GM12878 (cell line): ENCODE data around the gene SLFN13. TPM values are rescaled to one million over a fixed set of nuclear protein-coding genes. Genes with fewer than 3 reads are reported as not detected.

Experiments used
- ATAC-seq: fragments of 200-7000 bp; cut with Tn5 transposase; 3 replicates; pipeline ENCODE4 v1.9.1; 2020; ENCODE audit warnings: mild to moderate bottlenecking, moderate library complexity
- BruUV-seq: library from RNA; stranded (reverse); fragments of 400-500 nt; replicated peaks from 2 replicates; lab custom pipeline; 2021; lab: Mats Ljungman, UMichigan
- CTCF ChIA-PET: fragments of 300-600 bp; sonication (Branson Sonifier 250); formaldehyde crosslinking; extraction: SDS; loops from one replicate; lab custom pipeline; 2021; ENCODE audit warnings: inconsistent platforms; lab: Yijun Ruan, JAX
- POLR2A ChIA-PET: fragments of 350-600 bp; formaldehyde crosslinking; extraction: SDS; loops from one replicate; lab custom pipeline; 2021; ENCODE audit warnings: inconsistent platforms; lab: Charles Lee
- RAD21 ChIA-PET: fragments of 300-600 bp; sonication (Branson Sonifier 250); formaldehyde crosslinking; loops from one replicate; lab custom pipeline; 2023; ENCODE audit warnings: antibody characterized with exemption; ENCODE audit not compliant: unreplicated experiment; lab: Charles Lee
- SMC1A ChIA-PET: fragments of 300-600 bp; sonication (Branson Sonifier 250); formaldehyde crosslinking; loops from one replicate; lab custom pipeline; 2023; ENCODE audit not compliant: unreplicated experiment, uncharacterized antibody; lab: Charles Lee
- DNase-seq: peaks from one replicate; pipeline ENCODE4 v3.0.0-alpha.2; 2011; ENCODE audit warnings: low read depth, low spot score
- FAIRE-seq: peaks from 3 replicates; lab custom pipeline; 2011; peaks lifted over from hg19 to GRCh38; lab: Jason Lieb, UNC
- H2AFZ ChIP-seq: 2 replicates; pipeline ENCODE4 v1.6.0; 2011; ENCODE audit warnings: low read depth, low read length, control low read depth; ENCODE audit not compliant: control insufficient read depth
- H3K27ac ChIP-seq: 2 replicates; pipeline ENCODE4 v1.5.1; 2011; ENCODE audit warnings: control low read depth; ENCODE audit not compliant: control insufficient read depth, insufficient read depth
- H3K27me3 ChIP-seq, 2 experiments: replicated peaks in 1 of 2; 2 replicates each; pipeline versions ENCODE4 v1.6.0 to v1.6.1; 2011; ENCODE audit warnings: low read length in 1 of 2; ENCODE audit not compliant: control insufficient read depth in 2 of 2, insufficient read depth in 2 of 2
- H3K36me3 ChIP-seq, 2 experiments: 2 replicates each; pipeline ENCODE4 v1.5.1; 2011; ENCODE audit warnings: low read length in 1 of 2; ENCODE audit not compliant: control insufficient read depth in 2 of 2, insufficient read depth in 2 of 2
- H3K4me1 ChIP-seq: 2 replicates; pipeline ENCODE4 v1.6.1; 2011; ENCODE audit warnings: mild to moderate bottlenecking, low read length, moderate library complexity, mixed read lengths; ENCODE audit not compliant: control insufficient read depth, insufficient read depth
- H3K4me2 ChIP-seq: 2 replicates; pipeline ENCODE4 v1.6.0; 2011; ENCODE audit warnings: control low read depth; ENCODE audit not compliant: control insufficient read depth, insufficient read depth
- H3K4me3 ChIP-seq: fragments of 200-600 bp; sonication (generic); 2 replicates; pipeline ENCODE4 v1.5.1; 2016
- H3K79me2 ChIP-seq: 2 replicates; pipeline ENCODE4 v1.6.0; 2011; ENCODE audit warnings: low read length; ENCODE audit not compliant: control insufficient read depth, insufficient read depth
- H3K9ac ChIP-seq: 2 replicates; pipeline ENCODE4 v1.8.0; 2011; ENCODE audit warnings: low read length, control low read depth, mixed read lengths; ENCODE audit not compliant: control insufficient read depth, insufficient read depth
- H3K9me3 ChIP-seq: replicated peaks from 3 replicates; pipeline ENCODE4 v1.5.1; 2011; ENCODE audit warnings: mild to moderate bottlenecking, low read length; ENCODE audit not compliant: control insufficient read depth, insufficient read depth
- H4K20me1 ChIP-seq: 2 replicates; pipeline ENCODE4 v1.6.0; 2011; ENCODE audit not compliant: control insufficient read depth, insufficient read depth
- CBX5 ChIP-seq: sonication (generic); IDR thresholded peaks from 2 replicates; pipeline ENCODE4 v1.6.1; 2016; ENCODE audit warnings: low read depth, moderate library complexity, mild to moderate bottlenecking, inconsistent platforms
- CEBPB ChIP-seq, 2 experiments: fragments of 150-350 bp in 1 of 2; IDR thresholded peaks; 2 replicates each; pipeline ENCODE4 v1.6.1; 2012 to 2014; ENCODE audit warnings: low read depth in 2 of 2, low read length in 2 of 2, borderline replicate concordance in 1 of 2, inconsistent platforms in 1 of 2
- CREM ChIP-seq: IDR thresholded peaks from 2 replicates; pipeline ENCODE4 v1.6.1; 2014; ENCODE audit warnings: antibody characterized with exemption, low read depth
- MEF2A ChIP-seq: IDR thresholded peaks from 2 replicates; pipeline ENCODE4 v1.6.1; 2011; ENCODE audit warnings: low read depth, mild to moderate bottlenecking, low read length, moderate library complexity; ENCODE audit not compliant: insufficient read depth
- MYC ChIP-seq: IDR thresholded peaks from 2 replicates; pipeline ENCODE4 v1.6.1; 2011; ENCODE audit warnings: mild to moderate bottlenecking, low read length, moderate library complexity, inconsistent platforms; ENCODE audit not compliant: insufficient read depth, insufficient replicate concordance, insufficient read length, severe bottlenecking
- NR2C1 ChIP-seq: fragments of 450-650 bp; IDR thresholded peaks from 2 replicates; pipeline ENCODE4 v1.6.1; 2017; ENCODE audit warnings: antibody characterized with exemption, mild to moderate bottlenecking, moderate library complexity
- NR2F1 ChIP-seq: fragments of 450-650 bp; conservative IDR thresholded peaks from 2 replicates; pipeline ENCODE4 v1.6.1; 2017; ENCODE audit warnings: mild to moderate bottlenecking
- POLR2AphosphoS5 ChIP-seq: IDR thresholded peaks from 2 replicates; pipeline ENCODE4 v1.6.1; 2011; ENCODE audit warnings: mild to moderate bottlenecking, low read length, inconsistent platforms
- RELA ChIP-seq: fragments of 450-650 bp; IDR thresholded peaks from 2 replicates; pipeline ENCODE4 v1.8.0; 2014; ENCODE audit warnings: borderline replicate concordance; ENCODE audit not compliant: partially characterized antibody
- SREBF2 ChIP-seq: IDR thresholded peaks from 2 replicates; pipeline ENCODE4 v1.6.1; 2012; ENCODE audit warnings: mild to moderate bottlenecking, low read length
- WGBS: methylation state at CpG from one replicate; pipeline ENCODE4 v1.1.6; 2016; ENCODE audit warnings: low lambda C conversion rate; ENCODE audit not compliant: insufficient replicate concordance, insufficient coverage; ENCODE audit errors: missing lambda C conversion rate; 5-methylcytosine and 5-hydroxymethylcytosine counted together
- in situ Hi-C: fragments of 300-500 bp; cut with MboI; formaldehyde crosslinking; loops from 9 replicates; pipeline ENCODE4 v1.14.3; 2018; ENCODE audit warnings: mixed read lengths
- intact Hi-C: fragments of 100-400 bp; cut with micrococcal nuclease; formaldehyde crosslinking; loops from one replicate; pipeline ENCODE4 v1.14.2; 2022; ENCODE audit not compliant: unreplicated experiment
- polyA plus RNA-seq, 11 experiments: library from polyadenylated mRNA; depleted of rRNA in 4 of 11; unstranded in 6 of 11; stranded (reverse) in 5 of 11; fragments of >200 nt; fragmentation: Nextera tagmentation in 4 of 11; fragmentation: Illumina TruSeq in 1 of 11; extraction: Ambion mirVana in 4 of 11; extraction: Trizol in 1 of 11; gene quantifications; 1 replicate in 1 of 11; 2 replicates in 10 of 11; pipeline versions ENCODE4 v1.2.1 to v1.2.3, GENCODE V29; 2011 to 2016; ENCODE audit warnings: inconsistent platforms in 2 of 11, missing spikeins in 2 of 11, low read depth in 1 of 11
- total RNA-seq, 4 experiments: library from RNA; depleted of rRNA in 3 of 4; stranded (reverse); fragments of >200 nt in 3 of 4; fragmentation: Illumina TruSeq in 1 of 4; extraction: Trizol in 1 of 4; gene quantifications; 2 replicates each; pipeline versions ENCODE4 v1.2.1 to v1.2.3, GENCODE V29; 2013 to 2021

Gene SLFN13
- total and polyA plus RNA-seq, 10 of the 15 experiments (the other 5 are each of a cell fraction or from before 2014, with no cell fraction given): 12.4 to 82.4 (median 61.9) TPM

GRCh38 chr17:35489944-35490343 is 41.4 kb upstream of the SLFN13 start:
- no peaks in the 10 kb centered on the region for H4K20me1 ChIP-seq
- H3K36me3 ChIP-seq: no peaks in the 10 kb centered on the region; a peak in 1 of 4 replicates
- no peak overlapping the region for H3K4me3 ChIP-seq
- no peak overlapping the region for H3K4me2 ChIP-seq
- ChIA-PET POLR2A (no interaction called here), CTCF (interaction anchor here (1.0 kb wide), 1 partner anchor 37 kb away, joined by 3 read pairs; no protein-coding TSS in a partner anchor), RAD21 (no interaction called here), SMC1A (interaction anchor here (1.6 kb wide), 1 partner anchor 9 kb away, joined by 5 read pairs; no protein-coding TSS in a partner anchor)
- 91% methylated on average over 14 of the region's 18 CpGs for WGBS
- no peak for DNase-seq
- FAIRE-seq: no peak
- no peak for ATAC-seq
- in situ Hi-C loops: no loop called here
- no TSS peak for BruUV-seq
- no peaks in the 10 kb centered on the region for H3K27me3 ChIP-seq
- no peak for TF ChIP-seq MEF2A
- TF ChIP-seq CBX5: no peak
- no peak for TF ChIP-seq SREBF2
- TF ChIP-seq POLR2AphosphoS5: no peak
- no peak for TF ChIP-seq NR2C1
- TF ChIP-seq RELA: no peak
- no peak for TF ChIP-seq NR2F1
- no peak for TF ChIP-seq MYC
- TF ChIP-seq CREM: no peak
- TF ChIP-seq CEBPB (IDR thresholded peaks at IDR 0.05; ENCODE audit: borderline replicate concordance in 1 of 2, low read depth in 2 of 2, low read length in 2 of 2): no peak
- no peak overlapping the region for H3K27ac ChIP-seq
- H2AFZ ChIP-seq: no peak overlapping the region
- H3K9ac ChIP-seq: no peak overlapping the region
- H3K9me3 ChIP-seq: peaks cover 3% of the 10 kb centered on the region; the same call in 1 of the 3 replicates
- no peaks in the 10 kb centered on the region for H3K79me2 ChIP-seq
- peaks cover 19% of the 10 kb centered on the region for H3K4me1 ChIP-seq
- intact Hi-C loops: loop anchor here (2.0 kb wide), 1 partner anchor 41 kb away; the partner anchor contains the start of gene SLFN13
